Stomach smooth muscle (tissue), 2 donors: ENCODE results near the gene AOX1.

Experiments
- H3K27ac ChIP-seq: one replicate; pipeline ENCODE4 v1.7.0; 2013; ENCODE audit warnings: mild to moderate bottlenecking, low read length, inconsistent platforms
- H3K27me3 ChIP-seq, 2 donors: one replicate each; pipeline ENCODE4 v1.7.0; 2013; ENCODE audit warnings: low read length in 2 of 2; ENCODE audit not compliant: insufficient read depth in 2 of 2, control insufficient read depth in 1 of 2
- H3K36me3 ChIP-seq, 2 donors: one replicate each; pipeline ENCODE4 v1.7.0; 2013; ENCODE audit warnings: low read length in 2 of 2; ENCODE audit not compliant: control insufficient read depth in 2 of 2, insufficient read depth in 2 of 2
- H3K4me1 ChIP-seq: one replicate; pipeline ENCODE4 v1.7.0; 2013; ENCODE audit warnings: low read length; ENCODE audit not compliant: control insufficient read depth, insufficient read depth
- H3K4me3 ChIP-seq, 2 donors: one replicate each; pipeline ENCODE4 v1.7.0; 2013; ENCODE audit warnings: low read length in 2 of 2
- H3K9ac ChIP-seq, 2 donors: one replicate each; pipeline ENCODE4 v1.7.0; 2013; ENCODE audit warnings: low read length in 2 of 2, mild to moderate bottlenecking in 1 of 2
- H3K9me3 ChIP-seq, 2 donors: one replicate each; pipeline ENCODE4 v1.7.0; 2013; ENCODE audit warnings: low read length in 2 of 2; ENCODE audit not compliant: control insufficient read depth in 2 of 2
- donor health status: healthy.
- donor health status: Pancreatic carcinoma.

The AOX1 gene

DNA sequence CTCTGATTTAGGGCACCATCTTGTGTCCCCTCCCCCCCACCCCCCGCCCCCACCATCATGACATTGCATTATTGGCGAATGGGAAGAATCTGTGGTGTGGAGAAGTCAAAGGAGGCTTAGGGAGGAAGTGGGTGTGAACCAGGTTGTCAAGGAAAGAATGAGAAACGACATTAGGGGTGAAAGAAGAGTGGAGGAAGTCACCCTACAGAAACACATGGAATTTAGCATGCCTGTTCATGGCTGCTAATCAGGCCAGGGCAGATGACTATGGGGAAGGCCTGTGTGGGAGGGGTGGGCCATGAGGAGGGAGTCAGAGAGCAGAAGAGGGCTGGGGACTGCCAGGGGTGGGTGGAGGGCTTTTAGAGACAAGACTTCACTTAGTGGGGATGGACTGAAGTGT, 81.6 kb downstream of the AOX1 start:
- Histone ChIP-seq H3K36me3 (no peaks in the 10 kb centered on the region), H3K9me3 (no peaks in the 10 kb centered on the region), H3K4me1 (no peaks in the 10 kb centered on the region), H3K27ac (no peak overlapping the region), H3K4me3 (no peak overlapping the region), H3K9ac (no peak overlapping the region), H3K27me3 (no peaks in the 10 kb centered on the region)

DNA sequence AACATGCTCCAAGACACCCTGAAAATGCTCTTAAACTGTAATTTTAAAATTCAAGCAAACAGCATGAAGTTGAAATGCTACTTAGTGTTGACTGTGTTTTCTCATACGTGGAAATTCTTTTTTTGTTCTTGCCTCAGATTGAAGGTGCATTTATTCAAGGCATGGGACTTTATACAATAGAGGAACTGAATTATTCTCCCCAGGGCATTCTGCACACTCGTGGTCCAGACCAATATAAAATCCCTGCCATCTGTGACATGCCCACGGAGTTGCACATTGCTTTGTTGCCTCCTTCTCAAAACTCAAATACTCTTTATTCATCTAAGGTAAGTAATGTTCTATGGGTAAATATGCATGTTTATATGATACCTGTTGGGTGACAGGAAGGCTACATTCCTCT, 82.7 kb downstream of the AOX1 start:
- Histone ChIP-seq H3K36me3 (no peaks in the 10 kb centered on the region), H3K4me1 (no peaks in the 10 kb centered on the region), H3K27ac (no peak overlapping the region), H3K4me3 (no peak overlapping the region), H3K27me3 (no peaks in the 10 kb centered on the region), H3K9ac (no peak overlapping the region), H3K9me3 (no peaks in the 10 kb centered on the region)

DNA sequence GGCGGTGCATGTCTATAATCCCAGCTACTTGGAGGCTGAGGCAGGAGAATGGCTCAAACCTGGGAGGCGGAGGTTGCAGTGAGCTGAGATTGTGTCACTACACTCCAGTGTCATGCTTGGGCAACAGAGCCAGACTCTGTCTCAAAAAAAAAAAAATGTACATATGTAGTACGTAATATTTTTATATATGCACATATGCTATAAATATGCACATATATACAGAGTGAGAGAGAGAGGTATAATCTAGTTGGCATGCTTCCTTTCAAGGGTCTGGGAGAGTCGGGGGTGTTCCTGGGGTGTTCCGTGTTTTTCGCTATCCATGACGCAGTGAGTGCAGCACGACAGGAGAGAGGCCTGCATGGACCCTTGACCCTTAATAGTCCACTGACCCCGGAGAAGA, 83.5 kb downstream of the AOX1 start:
- Histone ChIP-seq H3K27me3 (no peaks in the 10 kb centered on the region), H3K27ac (no peak overlapping the region), H3K9ac (no peak overlapping the region), H3K36me3 (no peaks in the 10 kb centered on the region), H3K4me3 (no peak overlapping the region), H3K9me3 (no peaks in the 10 kb centered on the region), H3K4me1 (no peaks in the 10 kb centered on the region)

DNA sequence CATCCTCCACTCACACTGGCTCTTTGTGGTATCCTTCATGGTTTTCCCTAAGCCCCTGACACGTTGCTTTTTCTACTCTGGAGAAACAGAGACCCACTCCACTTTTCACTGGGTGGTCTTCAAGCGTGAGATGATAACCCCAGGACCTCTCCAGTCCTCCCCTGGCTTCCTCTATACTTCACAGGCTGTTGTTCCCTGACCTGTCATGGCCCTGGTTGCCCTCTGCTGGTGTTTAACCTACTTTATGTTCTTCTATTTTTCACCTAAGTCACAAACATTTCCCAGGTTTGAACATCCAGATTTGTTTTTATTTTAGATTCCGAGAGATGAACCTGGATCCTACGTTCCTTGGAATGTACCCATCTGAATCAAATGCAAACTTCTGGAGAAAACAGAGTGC, 84.5 kb downstream of the AOX1 start:
- Histone ChIP-seq H3K27me3 (no peaks in the 10 kb centered on the region), H3K36me3 (no peaks in the 10 kb centered on the region), H3K4me3 (no peak overlapping the region), H3K9ac (no peak overlapping the region), H3K9me3 (no peaks in the 10 kb centered on the region), H3K27ac (no peak overlapping the region), H3K4me1 (no peaks in the 10 kb centered on the region)

DNA sequence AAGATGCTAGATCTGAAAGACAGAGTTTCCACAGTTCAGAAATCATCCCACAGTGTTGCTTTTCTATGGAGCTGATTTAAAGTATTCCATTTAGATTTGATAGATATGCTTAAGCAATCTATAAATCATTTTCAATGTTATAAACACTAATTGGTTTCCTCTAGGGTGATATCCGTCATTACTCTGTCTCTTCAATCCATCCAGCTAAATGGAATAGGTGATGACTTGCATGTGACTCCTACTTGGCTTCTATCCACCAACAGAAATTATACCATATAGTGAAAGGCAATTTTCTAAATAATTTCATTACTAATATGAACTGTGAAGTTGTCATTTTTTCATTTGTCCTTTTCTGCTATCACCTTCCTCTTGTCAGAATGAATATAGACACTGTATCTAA, 84.9 kb downstream of the AOX1 start:
- Histone ChIP-seq H3K9ac (no peak overlapping the region), H3K4me3 (no peak overlapping the region), H3K36me3 (no peaks in the 10 kb centered on the region), H3K27me3 (no peaks in the 10 kb centered on the region), H3K27ac (no peak overlapping the region), H3K4me1 (no peaks in the 10 kb centered on the region), H3K9me3 (no peaks in the 10 kb centered on the region)

DNA sequence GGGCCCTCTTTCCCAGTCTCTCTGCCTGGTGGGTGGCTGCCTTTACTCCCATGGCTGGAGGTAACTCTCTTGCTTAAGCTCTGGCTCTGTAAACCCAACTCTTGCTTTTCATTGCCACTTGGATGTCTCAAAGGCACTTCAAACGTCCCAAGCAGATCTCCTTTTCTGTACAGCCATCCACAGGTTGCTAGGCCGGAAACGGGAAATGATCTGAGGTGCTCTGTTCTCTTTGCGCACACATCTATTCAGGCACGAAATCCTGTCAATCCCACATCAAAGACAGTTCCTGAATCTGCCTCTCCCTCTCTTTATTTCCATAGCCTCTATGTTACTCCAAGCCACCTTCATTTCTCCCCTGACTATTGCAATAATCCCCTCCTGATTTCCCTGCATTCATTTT, 87.4 kb downstream of the AOX1 start:
- Histone ChIP-seq H3K27ac (no peak overlapping the region), H3K4me3 (no peak overlapping the region), H3K9me3 (no peaks in the 10 kb centered on the region), H3K36me3 (no peaks in the 10 kb centered on the region), H3K27me3 (no peaks in the 10 kb centered on the region), H3K4me1 (peaks cover 3% of the 10 kb centered on the region), H3K9ac (no peak overlapping the region)

DNA sequence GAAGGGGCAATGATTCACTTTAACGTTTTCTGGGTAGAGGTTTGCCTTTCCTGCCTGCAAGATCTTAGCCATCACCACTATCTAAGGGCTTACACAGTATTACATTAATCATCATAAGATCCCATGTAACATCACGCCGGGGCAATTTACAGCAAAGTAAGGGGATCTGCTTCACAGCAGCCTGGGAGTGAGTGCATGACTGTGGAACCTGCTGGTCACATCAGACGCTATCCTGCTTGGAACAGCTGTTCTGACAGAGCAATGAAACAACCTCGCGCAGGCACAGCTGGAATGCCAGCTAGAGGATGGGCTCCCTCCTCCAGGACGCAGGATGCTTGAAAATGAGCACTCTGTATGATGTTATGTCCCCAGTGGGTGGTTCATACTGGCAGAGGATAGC, 89.0 kb downstream of the AOX1 start:
- H3K27ac ChIP-seq: no peak overlapping the region
- H3K9me3 ChIP-seq: no peaks in the 10 kb centered on the region
- no peak overlapping the region for H3K9ac ChIP-seq
- H3K4me3 ChIP-seq: no peak overlapping the region
- no peaks in the 10 kb centered on the region for H3K27me3 ChIP-seq
- no peaks in the 10 kb centered on the region for H3K36me3 ChIP-seq
- H3K4me1 ChIP-seq: peaks cover 3% of the 10 kb centered on the region

DNA sequence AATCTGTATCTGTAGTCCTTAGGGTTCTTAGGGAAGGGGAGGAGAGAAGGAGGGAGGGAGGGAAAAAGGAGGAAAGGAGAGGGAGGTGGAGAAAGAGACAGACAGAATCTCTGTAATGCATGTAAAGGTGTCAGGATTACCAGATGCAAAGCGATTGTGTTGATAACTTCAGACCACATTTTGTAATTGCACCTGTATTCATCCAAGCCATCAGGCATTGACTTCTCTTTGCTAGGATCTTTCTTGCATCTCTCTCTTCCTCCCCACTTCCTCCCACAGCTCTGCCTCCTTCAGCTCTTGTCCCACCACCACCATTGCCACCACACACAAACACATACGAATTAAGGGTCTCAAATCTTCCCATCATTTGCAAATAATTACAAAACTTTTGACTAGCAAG, 91.4 kb downstream of the AOX1 start:
- H3K27me3 ChIP-seq: no peaks in the 10 kb centered on the region
- H3K4me3 ChIP-seq: no peak overlapping the region
- no peaks in the 10 kb centered on the region for H3K36me3 ChIP-seq
- H3K9me3 ChIP-seq: no peaks in the 10 kb centered on the region
- H3K9ac ChIP-seq: no peak overlapping the region
- H3K27ac ChIP-seq: no peak overlapping the region
- H3K4me1 ChIP-seq: peaks cover 3% of the 10 kb centered on the region

DNA sequence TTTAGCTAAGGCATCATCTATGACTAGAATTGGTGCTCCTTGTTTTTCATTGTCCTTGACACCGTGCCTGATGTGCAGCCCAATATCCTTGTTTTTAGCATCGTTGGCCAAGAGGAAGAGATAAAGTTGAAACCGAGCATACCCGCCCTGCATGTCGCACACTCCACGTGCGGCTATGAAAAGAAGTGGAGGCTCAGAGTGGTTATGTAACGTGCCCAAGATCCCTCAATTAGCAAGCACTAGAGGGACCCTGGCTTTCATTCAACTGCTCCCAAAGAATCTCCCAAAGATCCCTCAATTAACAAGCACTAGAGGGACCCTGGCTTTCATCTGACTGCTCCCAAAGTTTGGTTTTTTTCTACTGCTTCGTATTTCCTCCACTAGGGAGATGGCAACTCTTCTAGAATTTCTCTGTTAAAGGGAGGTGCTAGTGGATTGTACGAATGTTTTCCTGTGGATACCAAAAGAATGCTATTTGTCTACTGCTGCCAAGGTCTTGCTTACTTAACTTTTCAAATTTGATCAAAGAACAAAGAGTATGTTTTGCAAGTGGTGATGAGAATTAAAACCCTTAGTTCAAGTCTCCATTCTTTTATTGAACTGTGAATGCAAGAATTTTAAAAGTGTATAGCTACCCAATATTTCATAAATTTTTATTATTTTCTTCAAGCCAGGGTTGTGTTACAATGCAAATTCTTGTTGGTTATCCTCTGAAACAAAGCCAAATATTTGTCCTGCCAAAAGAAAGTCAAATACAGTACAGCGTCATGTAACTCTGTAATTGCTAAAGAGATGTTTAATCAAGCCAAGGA, 92.1 kb downstream of the AOX1 start:
- H3K4me3 ChIP-seq: no peak overlapping the region
- no peaks in the 10 kb centered on the region for H3K9me3 ChIP-seq
- H3K36me3 ChIP-seq: no peaks in the 10 kb centered on the region
- H3K27me3 ChIP-seq: no peaks in the 10 kb centered on the region
- H3K9ac ChIP-seq: no peak overlapping the region
- H3K27ac ChIP-seq: no peak overlapping the region
- peaks cover 3% of the 10 kb centered on the region for H3K4me1 ChIP-seq

DNA sequence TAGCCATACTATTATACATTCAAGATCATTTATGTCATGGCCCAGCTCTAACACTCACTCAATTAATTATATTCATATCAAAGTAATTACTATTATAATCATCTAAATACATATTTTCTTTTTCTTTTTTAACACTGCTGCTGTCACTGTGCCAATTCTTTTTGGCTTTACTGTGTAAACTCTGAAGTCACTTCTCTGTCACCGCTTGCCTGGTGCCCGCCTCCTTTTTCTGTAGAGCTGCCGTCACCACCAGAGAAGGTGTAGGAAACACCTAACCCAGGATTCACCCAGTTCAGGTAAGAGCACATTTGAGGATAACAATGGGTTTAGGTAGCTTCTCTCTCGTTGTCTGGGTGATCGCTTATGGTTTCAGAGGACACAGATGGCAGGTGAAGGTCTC, 93.3 kb downstream of the AOX1 start:
- no peaks in the 10 kb centered on the region for H3K9me3 ChIP-seq
- H3K27ac ChIP-seq: no peak overlapping the region
- H3K27me3 ChIP-seq: no peaks in the 10 kb centered on the region
- H3K4me3 ChIP-seq: no peak overlapping the region
- H3K4me1 ChIP-seq: peaks cover 3% of the 10 kb centered on the region
- no peaks in the 10 kb centered on the region for H3K36me3 ChIP-seq
- H3K9ac ChIP-seq: no peak overlapping the region

DNA sequence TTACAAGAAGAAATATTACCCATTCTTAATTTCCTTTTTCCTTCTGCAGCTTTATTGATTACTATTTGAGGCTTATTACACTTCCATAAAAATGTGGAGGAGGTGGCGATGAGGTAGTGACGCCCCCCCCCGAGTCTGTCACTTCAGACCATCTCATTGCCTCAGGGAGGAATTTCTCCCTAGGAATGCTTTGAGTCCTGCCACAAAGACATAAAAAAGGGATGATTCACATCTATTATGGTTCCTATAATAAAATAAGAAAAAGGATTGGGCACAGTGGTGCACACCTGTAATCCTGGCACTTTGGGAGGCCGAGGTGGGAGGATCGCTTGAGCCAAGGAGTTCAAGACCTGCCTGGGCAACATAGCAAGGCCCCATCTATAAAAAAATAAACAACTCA, 93.7 kb downstream of the AOX1 start:
- peaks cover 3% of the 10 kb centered on the region for H3K4me1 ChIP-seq
- no peak overlapping the region for H3K27ac ChIP-seq
- no peak overlapping the region for H3K9ac ChIP-seq
- no peaks in the 10 kb centered on the region for H3K27me3 ChIP-seq
- H3K9me3 ChIP-seq: no peaks in the 10 kb centered on the region
- H3K36me3 ChIP-seq: no peaks in the 10 kb centered on the region
- H3K4me3 ChIP-seq: no peak overlapping the region
